Fibroblast of pulmonary artery (primary cell): ENCODE data around the gene USH1G.

ENCODE experiments used
- DNase-seq: peaks from one replicate; pipeline ENCODE4 v3.0.0-alpha.2; 2010; ENCODE audit warnings: low read depth
- H3K4me3 ChIP-seq: replicated peaks from 2 replicates; pipeline ENCODE4 v1.5.1; 2011; ENCODE audit warnings: low read depth, mild to moderate bottlenecking, control low read depth, low read length, moderate library complexity
- TF ChIP-seq, protein P1 (sequence below): IDR thresholded peaks from 2 replicates; pipeline ENCODE4 v1.5.1; 2011; ENCODE audit warnings: mild to moderate bottlenecking, control low read depth, low read length, inconsistent platforms; ENCODE audit errors: missing control alignments

The USH1G gene

GRCh38 chr17:74959826-74960515 is 36.9 kb upstream of the USH1G start:
- DNase-seq, result no peak
- no peak overlapping the region for H3K4me3 ChIP-seq
- TF ChIP-seq, protein P1, sequence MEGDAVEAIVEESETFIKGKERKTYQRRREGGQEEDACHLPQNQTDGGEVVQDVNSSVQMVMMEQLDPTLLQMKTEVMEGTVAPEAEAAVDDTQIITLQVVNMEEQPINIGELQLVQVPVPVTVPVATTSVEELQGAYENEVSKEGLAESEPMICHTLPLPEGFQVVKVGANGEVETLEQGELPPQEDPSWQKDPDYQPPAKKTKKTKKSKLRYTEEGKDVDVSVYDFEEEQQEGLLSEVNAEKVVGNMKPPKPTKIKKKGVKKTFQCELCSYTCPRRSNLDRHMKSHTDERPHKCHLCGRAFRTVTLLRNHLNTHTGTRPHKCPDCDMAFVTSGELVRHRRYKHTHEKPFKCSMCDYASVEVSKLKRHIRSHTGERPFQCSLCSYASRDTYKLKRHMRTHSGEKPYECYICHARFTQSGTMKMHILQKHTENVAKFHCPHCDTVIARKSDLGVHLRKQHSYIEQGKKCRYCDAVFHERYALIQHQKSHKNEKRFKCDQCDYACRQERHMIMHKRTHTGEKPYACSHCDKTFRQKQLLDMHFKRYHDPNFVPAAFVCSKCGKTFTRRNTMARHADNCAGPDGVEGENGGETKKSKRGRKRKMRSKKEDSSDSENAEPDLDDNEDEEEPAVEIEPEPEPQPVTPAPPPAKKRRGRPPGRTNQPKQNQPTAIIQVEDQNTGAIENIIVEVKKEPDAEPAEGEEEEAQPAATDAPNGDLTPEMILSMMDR, result no peak

- TF ChIP-seq, protein P1, result peak; percentile 88
- H3K4me3 ChIP-seq, result no peak overlapping the region
- DNase-seq, result peak; percentile 57
Measured at GRCh38 chr17:74957935-74958740, 35.1 kb upstream of the USH1G start.

DNA sequence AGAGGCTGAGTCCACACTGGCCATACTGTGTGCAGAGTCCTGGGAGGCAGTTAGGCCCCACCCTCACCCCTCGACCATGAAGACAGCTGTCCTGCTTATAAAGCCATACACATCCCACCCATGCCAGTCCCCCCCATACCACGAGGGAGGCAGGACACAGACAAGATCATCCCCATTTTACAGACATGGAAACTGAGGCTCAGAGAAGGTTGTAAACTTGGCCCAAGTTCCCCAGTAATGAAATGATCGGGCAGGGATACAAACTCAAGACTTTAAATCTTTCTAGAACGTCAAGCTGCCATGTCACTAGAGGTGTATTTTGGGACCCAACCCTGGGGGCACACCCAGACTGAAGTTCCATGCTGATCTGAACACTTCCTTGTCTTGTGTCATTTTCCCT is 33.0 kb upstream of the USH1G start:
- DNase-seq, result no peak
- no peak overlapping the region for H3K4me3 ChIP-seq
- TF ChIP-seq, protein P1, result no peak

DNA sequence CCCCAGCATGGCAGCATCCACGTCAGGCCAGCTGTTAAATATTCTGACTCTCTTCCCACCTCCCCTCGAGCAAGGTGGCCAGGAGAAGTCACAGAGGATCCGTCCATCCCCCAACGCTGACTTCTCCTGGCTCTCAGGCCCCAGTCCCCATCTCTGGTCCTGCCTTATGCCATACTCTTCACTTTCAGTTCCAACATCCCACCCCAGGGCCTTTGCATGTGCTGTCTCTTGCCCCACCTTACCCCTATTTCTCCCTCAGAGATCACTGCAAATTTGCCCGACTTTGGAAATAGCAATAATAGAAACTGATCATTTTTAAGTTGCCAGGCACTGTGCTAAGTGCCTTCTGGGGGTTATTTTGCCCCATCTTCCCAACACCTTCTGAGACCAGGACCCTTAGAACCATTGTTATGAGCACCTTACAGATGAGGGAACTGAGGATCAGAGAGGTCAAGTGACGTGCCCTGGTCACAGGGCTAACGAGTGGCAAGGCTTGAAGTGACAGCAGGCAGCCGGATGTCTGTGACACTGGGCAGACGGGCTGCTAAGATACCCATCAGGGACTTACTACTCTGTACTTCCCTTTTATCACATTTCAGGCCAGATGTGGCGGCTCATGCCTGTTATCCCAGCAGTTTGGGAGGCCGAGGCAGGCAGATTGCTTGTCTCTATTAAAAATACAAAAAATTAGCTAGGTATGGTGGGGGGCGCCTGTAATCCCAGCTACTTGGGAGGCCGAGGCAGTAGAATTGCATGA is 31.8 kb upstream of the USH1G start:
- no peak overlapping the region for H3K4me3 ChIP-seq
- TF ChIP-seq, protein P1, result no peak
- no peak for DNase-seq

GRCh38 chr17:74954115-74954514 is 31.1 kb upstream of the USH1G start:
- DNase-seq, result no peak
- H3K4me3 ChIP-seq, result no peak overlapping the region
- TF ChIP-seq, protein P1, result no peak

- DNase-seq, result no peak
- TF ChIP-seq, protein P1, result no peak
- no peak overlapping the region for H3K4me3 ChIP-seq
Measured at GRCh38 chr17:74953134-74953687, 30.2 kb upstream of the USH1G start.
